NT2/D1 (cell line): Measurements from ENCODE around the gene TMEM190.
A peak's percentile ranks its signal among the peaks of the same experiment; 100 is the strongest.

ENCODE experiments used
- DNase-seq: peaks from one replicate; pipeline ENCODE4 v3.0.0-alpha.2; 2011; ENCODE audit warnings: low read depth, low spot score
- H3K27me3 ChIP-seq: 2 replicates; pipeline ENCODE4 v1.6.0; 2011; ENCODE audit warnings: mild to moderate bottlenecking; ENCODE audit not compliant: insufficient read length, insufficient read depth
- H3K36me3 ChIP-seq: 2 replicates; pipeline ENCODE4 v1.6.1; 2011; ENCODE audit warnings: mild to moderate bottlenecking, low read length, mixed read lengths; ENCODE audit not compliant: insufficient read depth, insufficient read length
- H3K4me1 ChIP-seq: 2 replicates; pipeline ENCODE4 v1.5.1; 2011; ENCODE audit not compliant: insufficient read depth, insufficient read length
- H3K4me3 ChIP-seq: 2 replicates; pipeline ENCODE4 v1.5.1; 2011; ENCODE audit warnings: low read depth; ENCODE audit not compliant: insufficient read length
- H3K9ac ChIP-seq: 2 replicates; pipeline ENCODE4 v1.6.0; 2011; ENCODE audit warnings: low read depth; ENCODE audit not compliant: insufficient read length
- H3K9me3 ChIP-seq: 2 replicates; pipeline ENCODE4 v1.5.1; 2011; ENCODE audit warnings: mild to moderate bottlenecking, low read length; ENCODE audit not compliant: insufficient read depth
- SUZ12 ChIP-seq: IDR thresholded peaks from 2 replicates; pipeline ENCODE4 v1.6.1; 2011; ENCODE audit not compliant: insufficient read length, insufficient read depth; ENCODE audit errors: extremely low read depth
- YY1 ChIP-seq: IDR thresholded peaks from 2 replicates; pipeline ENCODE4 v1.6.1; 2011; ENCODE audit not compliant: insufficient read length, insufficient read depth
- ZNF274 ChIP-seq: IDR thresholded peaks from 2 replicates; pipeline ENCODE4 v1.6.1; 2011; ENCODE audit warnings: mild to moderate bottlenecking, low read depth, low read length

Gene TMEM190

DNA sequence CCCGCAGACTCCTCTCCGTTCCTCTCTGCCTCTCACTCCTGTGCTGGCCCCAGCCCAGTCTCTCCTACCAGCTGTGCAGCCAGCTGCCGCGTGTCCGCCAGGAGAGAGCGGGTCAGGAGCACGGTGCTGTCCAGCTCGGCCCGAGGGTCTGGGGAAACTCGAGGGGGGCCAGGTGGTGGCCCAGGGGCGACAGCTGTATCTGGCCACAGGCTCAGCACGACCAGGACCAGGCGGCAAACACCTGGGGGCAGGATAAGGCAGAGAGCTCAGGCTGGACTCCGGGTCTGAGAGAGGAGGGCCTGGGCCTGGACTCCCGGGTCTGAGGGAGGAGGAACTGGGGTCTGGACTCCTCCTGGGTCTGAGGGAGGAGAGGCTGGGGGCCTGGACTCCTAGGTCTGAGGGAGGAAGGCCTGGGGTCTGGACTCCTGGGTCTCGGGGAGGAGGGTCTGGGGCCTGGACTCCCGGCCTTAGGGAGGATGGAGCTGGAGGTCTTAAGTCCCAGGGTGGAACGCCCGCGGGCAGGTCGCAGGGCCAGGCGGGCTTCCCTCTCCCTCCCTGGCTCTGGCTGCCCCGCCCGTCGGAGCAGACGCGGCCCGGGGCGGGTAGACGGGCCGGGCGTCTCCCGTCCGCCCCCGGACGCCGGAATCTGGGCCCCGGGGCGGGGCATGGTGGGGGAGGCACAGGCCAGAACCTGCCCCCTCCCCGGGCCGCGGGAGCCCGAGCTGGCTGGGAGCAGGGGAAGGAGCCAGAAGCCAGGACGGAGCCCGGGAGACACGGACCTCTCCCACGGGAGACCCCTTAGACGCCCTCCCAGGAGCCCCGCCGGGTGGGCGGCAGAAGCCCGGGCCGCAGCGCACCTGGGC is 7.7 kb upstream of the TMEM190 start:
- Histone ChIP-seq H3K27me3 (peaks cover 23% of the 10 kb centered on the region), H3K4me3 (peak overlapping the region; percentile 39)
- no peak for DNase-seq

GRCh38 chr19:55369653-55370304 is 6.8 kb upstream of the TMEM190 start:
- Histone ChIP-seq H3K27me3 (peaks cover 23% of the 10 kb centered on the region), H3K9me3 (no peaks in the 10 kb centered on the region), H3K4me1 (peaks cover 15% of the 10 kb centered on the region), H3K4me3 (peak overlapping the region; percentile 42), H3K36me3 (peaks cover 24% of the 10 kb centered on the region), H3K9ac (peak overlapping the region; percentile 61)
- TF ChIP-seq SUZ12 (no peak), ZNF274 (no peak), YY1 (no peak)
- DNase-seq: peak; percentile 49

More for the DNA sequence above, 7.7 kb upstream of the TMEM190 start:
- H3K9me3 ChIP-seq: no peaks in the 10 kb centered on the region
- peaks cover 15% of the 10 kb centered on the region for H3K4me1 ChIP-seq
- peak overlapping the region; percentile 77 for H3K9ac ChIP-seq
- TF ChIP-seq ZNF274 (no peak), SUZ12 (no peak), YY1 (no peak)
- H3K36me3 ChIP-seq: peaks cover 24% of the 10 kb centered on the region

DNA sequence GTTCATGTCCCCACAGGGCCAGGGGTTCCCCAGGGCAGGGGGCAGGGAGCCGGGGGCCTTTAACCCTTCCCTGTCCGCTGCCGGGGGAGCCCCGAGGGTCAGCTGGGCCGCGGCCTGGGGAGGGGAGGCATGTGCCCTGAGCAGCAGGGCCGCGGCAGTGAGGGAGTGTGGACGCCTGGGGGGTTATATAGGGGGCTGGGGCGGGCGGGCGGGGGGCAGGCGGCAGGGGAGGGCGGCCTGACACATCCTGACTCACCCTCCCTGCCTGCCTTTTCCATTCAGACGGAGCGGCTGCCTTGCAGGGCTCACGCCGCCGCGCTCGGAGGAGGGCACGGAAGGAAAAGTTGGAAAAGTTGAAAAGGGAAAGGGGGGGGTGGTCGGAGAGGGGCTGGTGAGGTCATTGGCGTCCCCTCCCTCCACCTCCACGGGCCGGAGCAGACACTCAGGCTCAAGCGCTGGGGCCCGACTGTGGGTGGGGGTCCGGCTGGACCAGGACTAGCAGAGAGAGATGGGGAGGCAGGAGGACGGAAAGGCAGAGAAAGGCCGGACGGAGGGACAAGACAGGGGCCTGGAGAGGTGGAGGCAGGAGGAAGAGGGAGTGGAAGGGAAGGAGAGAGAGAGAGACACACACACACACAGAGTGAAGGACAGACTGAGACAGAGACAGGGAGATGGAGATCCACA is 6.2 kb upstream of the TMEM190 start, which contains the start of gene IL11:
IL11 (minus strand) TSS at position 159 of the 684 bp plus-strand sequence; CDS start at position 6, 153 bp downstream.
- TF ChIP-seq ZNF274 (no peak), YY1 (no peak), SUZ12 (no peak)
- Histone ChIP-seq H3K4me3 (peak within 1 kb of the TSS; percentile 42), H3K36me3 (peaks cover 21% of the 10 kb centered on the region), H3K9me3 (no peaks in the 10 kb centered on the region), H3K27me3 (peaks cover 23% of the 10 kb centered on the region), H3K4me1 (peaks cover 17% of the 10 kb centered on the region), H3K9ac (peak within 1 kb of the TSS; percentile 77)
- DNase-seq: no peak

GRCh38 chr19:55372316-55373081 is 4.1 kb upstream of the TMEM190 start:
- Histone ChIP-seq H3K27me3 (peaks cover 23% of the 10 kb centered on the region), H3K4me1 (peaks cover 22% of the 10 kb centered on the region), H3K4me3 (no peak overlapping the region), H3K9ac (peak overlapping the region; percentile 42), H3K9me3 (no peaks in the 10 kb centered on the region), H3K36me3 (peaks cover 8% of the 10 kb centered on the region)
- DNase-seq: no peak
- TF ChIP-seq YY1 (no peak), SUZ12 (no peak), ZNF274 (no peak)

DNA sequence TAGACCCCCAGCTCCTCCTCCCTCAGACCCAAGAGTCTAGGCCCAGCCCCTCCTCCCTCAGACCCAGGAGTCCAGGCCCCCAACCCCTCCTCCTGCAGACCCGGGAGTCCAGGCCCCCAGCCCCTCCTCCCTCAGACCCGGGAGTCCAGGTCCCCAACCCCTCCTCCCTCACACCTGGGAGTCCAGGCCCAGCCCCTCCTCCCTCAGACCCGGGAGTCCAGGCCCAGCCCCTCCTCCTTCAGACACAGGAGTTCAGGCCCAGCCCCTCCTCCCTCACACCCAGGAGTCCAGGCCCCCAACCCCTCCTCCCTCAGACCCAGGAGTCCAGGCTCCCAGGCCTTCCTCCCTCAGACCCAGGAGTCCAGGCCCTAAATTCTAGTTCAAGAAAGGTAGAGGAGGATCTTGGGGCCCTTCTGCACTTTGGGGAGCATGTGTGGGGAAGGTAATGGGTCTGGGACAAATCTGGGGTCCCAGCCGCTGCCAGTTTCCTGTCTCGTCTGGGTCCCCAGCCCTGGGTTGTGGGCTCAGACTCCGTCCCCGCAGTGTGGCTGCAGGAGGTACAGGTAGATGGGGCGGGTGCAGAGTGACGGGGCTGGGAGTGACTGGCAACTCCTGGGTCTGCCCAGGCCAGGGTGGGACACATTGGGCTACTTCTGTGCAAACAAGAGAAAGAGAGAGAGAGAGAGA is 3.2 kb upstream of the TMEM190 start:
- no peak for TF ChIP-seq YY1
- TF ChIP-seq SUZ12: no peak
- TF ChIP-seq ZNF274: no peak
- Histone ChIP-seq H3K36me3 (peaks cover under 1% of the 10 kb centered on the region), H3K9ac (peak overlapping the region; percentile 3), H3K9me3 (no peaks in the 10 kb centered on the region), H3K4me1 (peaks cover 24% of the 10 kb centered on the region), H3K27me3 (peaks cover 23% of the 10 kb centered on the region), H3K4me3 (no peak overlapping the region)
- DNase-seq: no peak
